GM12873 (cell line): ENCODE measurements around the gene LMOD1.

Experiments
- CTCF ChIP-seq: IDR thresholded peaks from 2 replicates; pipeline ENCODE4 v1.5.1; 2012; ENCODE audit warnings: low read depth, mild to moderate bottlenecking, moderate library complexity, low read length, control low read depth; ENCODE audit not compliant: insufficient read depth; ENCODE audit errors: missing control alignments

LMOD1 gene

GRCh38 chr1:201847150-201847549, 99.2 kb downstream of the LMOD1 start:
- TF ChIP-seq CTCF = no peak
